HG02571 (cell line): ENCODE measurements around the gene AKAP5.
A peak's percentile ranks its signal among the peaks of the same experiment; 100 is the strongest.

Experiments
- ATAC-seq: cut with Tn5 transposase; IDR thresholded peaks from one replicate; pipeline ENCODE4 v1.9.1; 2021; ENCODE audit warnings: mild to moderate bottlenecking, moderate library complexity; ENCODE audit not compliant: unreplicated experiment

AKAP5 gene

GRCh38 chr14:64465191-64465822, at the start of gene AKAP5:
Gene AKAP5 (plus strand): TSS chr14:64465499. CDS start chr14:64468395, 2,896 bp downstream.
- peak; percentile 65 for ATAC-seq

- no peak for ATAC-seq
These were observed 48.9 kb upstream of the AKAP5 start for GRCh38 chr14:64416348-64416932.

GRCh38 chr14:64417055-64417770, 48.1 kb upstream of the AKAP5 start:
- no peak for ATAC-seq

GRCh38 chr14:64417771-64418125, 47.6 kb upstream of the AKAP5 start:
- ATAC-seq, result no peak

- ATAC-seq, result no peak
These were observed 46.3 kb upstream of the AKAP5 start for GRCh38 chr14:64419003-64419402.

- ATAC-seq, result no peak
These were observed 44.1 kb upstream of the AKAP5 start for GRCh38 chr14:64421166-64421565.

GRCh38 chr14:64422005-64422404, 43.3 kb upstream of the AKAP5 start:
- ATAC-seq, result no peak

GRCh38 chr14:64422756-64423155, 42.5 kb upstream of the AKAP5 start:
- no peak for ATAC-seq

GRCh38 chr14:64423987-64424386, 41.3 kb upstream of the AKAP5 start:
- ATAC-seq, result no peak

- ATAC-seq, result no peak
These were observed 30.8 kb upstream of the AKAP5 start for GRCh38 chr14:64434528-64434927.

GRCh38 chr14:64438181-64438841, 27.0 kb upstream of the AKAP5 start:
- ATAC-seq, result no peak

- ATAC-seq, result no peak
These were observed 26.2 kb upstream of the AKAP5 start for GRCh38 chr14:64439141-64439540.

- no peak for ATAC-seq
These were observed 24.8 kb upstream of the AKAP5 start for GRCh38 chr14:64440494-64440893.

- ATAC-seq, result no peak
These were observed 22.9 kb upstream of the AKAP5 start for GRCh38 chr14:64442300-64442988.

GRCh38 chr14:64444140-64444539, 21.2 kb upstream of the AKAP5 start:
- no peak for ATAC-seq

GRCh38 chr14:64444984-64445845, 20.1 kb upstream of the AKAP5 start:
- ATAC-seq, result peak; percentile 98

- no peak for ATAC-seq
These were observed 17.2 kb upstream of the AKAP5 start for GRCh38 chr14:64447876-64448670.

- no peak for ATAC-seq
These were observed 15.0 kb upstream of the AKAP5 start for GRCh38 chr14:64450255-64450654.

- ATAC-seq, result no peak
These were observed 10.6 kb upstream of the AKAP5 start for GRCh38 chr14:64454671-64455070.
